ENCODE measurements around the gene FERMT2. TPM values are rescaled to one million over a fixed set of nuclear protein-coding genes. Genes with fewer than 3 reads are reported as not detected.

Gene FERMT2
- total and polyA plus RNA-seq, 9 of the 15 experiments (the other 6 are each of a cell fraction or from before 2014, with no cell fraction given) = 0.10 to 1.3 (median 0.40) TPM

- intact Hi-C loops (cut with micrococcal nuclease) = no loop called here
- TF ChIP-seq, protein P1, sequence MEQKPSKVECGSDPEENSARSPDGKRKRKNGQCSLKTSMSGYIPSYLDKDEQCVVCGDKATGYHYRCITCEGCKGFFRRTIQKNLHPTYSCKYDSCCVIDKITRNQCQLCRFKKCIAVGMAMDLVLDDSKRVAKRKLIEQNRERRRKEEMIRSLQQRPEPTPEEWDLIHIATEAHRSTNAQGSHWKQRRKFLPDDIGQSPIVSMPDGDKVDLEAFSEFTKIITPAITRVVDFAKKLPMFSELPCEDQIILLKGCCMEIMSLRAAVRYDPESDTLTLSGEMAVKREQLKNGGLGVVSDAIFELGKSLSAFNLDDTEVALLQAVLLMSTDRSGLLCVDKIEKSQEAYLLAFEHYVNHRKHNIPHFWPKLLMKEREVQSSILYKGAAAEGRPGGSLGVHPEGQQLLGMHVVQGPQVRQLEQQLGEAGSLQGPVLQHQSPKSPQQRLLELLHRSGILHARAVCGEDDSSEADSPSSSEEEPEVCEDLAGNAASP (IDR thresholded peaks at IDR 0.05) = no peak
- TF ChIP-seq HMGXB4 (CRISPR knock-in tag; IDR thresholded peaks at IDR 0.05) (no peak), TSC22D4 (tag; IDR thresholded peaks at IDR 0.05) (no peak), GATAD2B (IDR thresholded peaks at IDR 0.05; ENCODE audit: borderline replicate concordance) (no peak), KAT7 (CRISPR knock-in tag; IDR thresholded peaks at IDR 0.05; ENCODE audit: borderline replicate concordance) (no peak), ATF3 (IDR thresholded peaks at IDR 0.05) (no peak), ATF3 (CRISPR knock-in tag; conservative IDR thresholded peaks at IDR 0.05) (no peak), HSF4 (CRISPR knock-in tag; IDR thresholded peaks at IDR 0.05; ENCODE audit: borderline replicate concordance) (no peak)
- TF ChIP-seq, protein P2, sequence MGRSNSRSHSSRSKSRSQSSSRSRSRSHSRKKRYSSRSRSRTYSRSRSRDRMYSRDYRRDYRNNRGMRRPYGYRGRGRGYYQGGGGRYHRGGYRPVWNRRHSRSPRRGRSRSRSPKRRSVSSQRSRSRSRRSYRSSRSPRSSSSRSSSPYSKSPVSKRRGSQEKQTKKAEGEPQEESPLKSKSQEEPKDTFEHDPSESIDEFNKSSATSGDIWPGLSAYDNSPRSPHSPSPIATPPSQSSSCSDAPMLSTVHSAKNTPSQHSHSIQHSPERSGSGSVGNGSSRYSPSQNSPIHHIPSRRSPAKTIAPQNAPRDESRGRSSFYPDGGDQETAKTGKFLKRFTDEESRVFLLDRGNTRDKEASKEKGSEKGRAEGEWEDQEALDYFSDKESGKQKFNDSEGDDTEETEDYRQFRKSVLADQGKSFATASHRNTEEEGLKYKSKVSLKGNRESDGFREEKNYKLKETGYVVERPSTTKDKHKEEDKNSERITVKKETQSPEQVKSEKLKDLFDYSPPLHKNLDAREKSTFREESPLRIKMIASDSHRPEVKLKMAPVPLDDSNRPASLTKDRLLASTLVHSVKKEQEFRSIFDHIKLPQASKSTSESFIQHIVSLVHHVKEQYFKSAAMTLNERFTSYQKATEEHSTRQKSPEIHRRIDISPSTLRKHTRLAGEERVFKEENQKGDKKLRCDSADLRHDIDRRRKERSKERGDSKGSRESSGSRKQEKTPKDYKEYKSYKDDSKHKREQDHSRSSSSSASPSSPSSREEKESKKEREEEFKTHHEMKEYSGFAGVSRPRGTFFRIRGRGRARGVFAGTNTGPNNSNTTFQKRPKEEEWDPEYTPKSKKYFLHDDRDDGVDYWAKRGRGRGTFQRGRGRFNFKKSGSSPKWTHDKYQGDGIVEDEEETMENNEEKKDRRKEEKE (IDR thresholded peaks at IDR 0.05; ENCODE audit: borderline replicate concordance in 1 of 2, control insufficient read depth in 1 of 2, low read depth in 2 of 2, low read length in 1 of 2) = no peak
Measured at GRCh38 chr14:52874389-52874788, 76.5 kb downstream of the FERMT2 start.

More at GRCh38 chr14:52874389-52874788, 76.5 kb downstream of the FERMT2 start:
- no peaks in the 10 kb centered on the region for H3K79me2 ChIP-seq (ENCODE audit: control insufficient read depth, insufficient read depth, low read length)
- no peak overlapping the region for H2AFZ ChIP-seq (ENCODE audit: low read depth, low read length)
- no peak overlapping the region for H3K9ac ChIP-seq (ENCODE audit: insufficient read depth in 1 of 2, low read depth in 2 of 2, low read length in 2 of 2)
- H4K20me1 ChIP-seq (replicated peaks; ENCODE audit: control insufficient read depth, insufficient read depth, low read length) = no peaks in the 10 kb centered on the region
- H3K9me3 ChIP-seq (replicated peaks; ENCODE audit: control insufficient read depth, insufficient read depth, low read depth, low read length) = no peaks in the 10 kb centered on the region
- no peak overlapping the region for H3K4me3 ChIP-seq
- no peaks in the 10 kb centered on the region for H3K36me3 ChIP-seq (ENCODE audit: control insufficient read depth, insufficient read depth, low read length)
- CTCF ChIA-PET (ENCODE audit: low intra/inter-chr PET ratio) = no interaction called here
- in situ Hi-C loops (cut with MboI) = no loop called here
- POLR2A ChIA-PET = no interaction called here
- no peaks in the 10 kb centered on the region for H3K4me1 ChIP-seq (replicated peaks in 1 of 2; ENCODE audit: control insufficient read depth in 2 of 2, insufficient read depth in 2 of 2, low read length in 2 of 2)
- FAIRE-seq (no peak), ATAC-seq (no peak), DNase-seq (ENCODE audit: extremely low read depth in 1 of 4, low spot score in 3 of 4) (no peak)
- no peak overlapping the region for H3K27ac ChIP-seq (ENCODE audit: extremely low read depth, low read depth, low read length)
- WGBS (ENCODE audit: insufficient coverage, low coverage, missing lambda C conversion rate) = 0% methylated on average over 1 of the region's 1 CpG
- 0 out of 5 replicates have a peak, but pooled peaks cover 0 to 6% of the 10 kb centered on the region in 2 experiments for H3K27me3 ChIP-seq (ENCODE audit: control insufficient read depth in 2 of 2, insufficient read depth in 2 of 2, low read length in 2 of 2)
- no peaks in the 10 kb centered on the region for H3K9me1 ChIP-seq (ENCODE audit: control insufficient read depth, insufficient read depth, low read length)
- no peak overlapping the region for H3K4me2 ChIP-seq (ENCODE audit: insufficient read depth, low read length)
- BruUV-seq (replicated peaks) = no TSS peak

Measured in K562 (cell line).